Uterus (tissue), 4 donors: ENCODE data around the gene NAA38. TPM values are rescaled to one million over a fixed set of nuclear protein-coding genes. Genes with fewer than 3 reads are reported as not detected.
A peak's percentile ranks its signal among the peaks of the same experiment; 100 is the strongest.

ENCODE experiments used
- DNase-seq, 2 donors: peaks; one replicate each; pipeline ENCODE4 v3.0.0-alpha.2; 2019 to 2020
- H3K27ac ChIP-seq, 2 donors: fragments of 200-600 bp; sonication (generic); 1 replicate in 1 of 2; 2 replicates in 1 of 2; pipeline ENCODE4 v1.5.1; 2016 to 2018
- H3K27me3 ChIP-seq, 2 donors: fragments of 200-600 bp; sonication (generic); one replicate each; pipeline ENCODE4 v1.5.1; 2018 to 2019; ENCODE audit warnings: control low read depth in 1 of 2
- H3K36me3 ChIP-seq, 2 donors: fragments of 200-600 bp; sonication (generic); one replicate each; pipeline ENCODE4 v1.5.1; 2019; ENCODE audit warnings: control low read depth in 1 of 2
- H3K4me1 ChIP-seq, 2 donors: fragments of 200-600 bp; sonication (generic); one replicate each; pipeline ENCODE4 v1.5.1; 2018 to 2019; ENCODE audit warnings: control low read depth in 1 of 2
- H3K4me3 ChIP-seq, 2 donors: fragments of 200-600 bp; sonication (generic); 1 replicate in 1 of 2; 2 replicates in 1 of 2; pipeline ENCODE4 v1.5.1; 2018 to 2019; ENCODE audit warnings: mild to moderate bottlenecking in 1 of 2
- H3K9me3 ChIP-seq, 2 donors: fragments of 200-600 bp; sonication (generic); one replicate each; pipeline ENCODE4 v1.5.1; 2019; ENCODE audit warnings: control low read depth in 1 of 2
- CTCF ChIP-seq, 4 experiments: fragments of 200-600 bp in 2 of 4; fragments of 450-650 bp in 2 of 4; sonication (generic) in 2 of 4; IDR thresholded peaks; one replicate each; pipeline ENCODE4 v1.5.1; 2016 to 2019; ENCODE audit warnings: antibody characterized with exemption in 4 of 4, mild to moderate bottlenecking in 2 of 4, moderate library complexity in 1 of 4
- POLR2A ChIP-seq, 2 donors: fragments of 450-650 bp; IDR thresholded peaks; one replicate each; pipeline ENCODE4 v1.6.1; 2016; ENCODE audit warnings: antibody characterized with exemption in 2 of 2, mild to moderate bottlenecking in 1 of 2, moderate library complexity in 1 of 2
- intact Hi-C: fragments of 100-400 bp; cut with DNase I; formaldehyde crosslinking; loops from one replicate; pipeline ENCODE4 v1.15.1; 2023; ENCODE audit warnings: low total_unique reads
- total RNA-seq, 4 donors: library from RNA; depleted of rRNA in 3 of 4; stranded (reverse); fragments of >200 nt in 3 of 4; gene quantifications; one replicate each; pipeline versions ENCODE4 v1.1.0 to v1.2.4, GENCODE V29; 2014 to 2023
- donor health status: DM: yes; HTN: yes; CAD: no.

The NAA38 gene
- total RNA-seq, 4 donors from 2014 or later: 3.6 to 94.7 (median 48.1) TPM

GRCh38 chr17:7838090-7839075 lies 19.0 kb downstream of the NAA38 start:
- H3K4me1 ChIP-seq: peaks cover 8 to 10% of the 10 kb centered on the region in 2 donors
- TF ChIP-seq CTCF (IDR thresholded peaks at IDR 0.05) (no peak), POLR2A (IDR thresholded peaks at IDR 0.05) (no peak)
- H3K9me3 ChIP-seq: no peaks in the 10 kb centered on the region
- no peaks in the 10 kb centered on the region for H3K27me3 ChIP-seq
- H3K27ac ChIP-seq: peak overlapping the region; percentile 93 to 98
- peak overlapping the region in 1 of 2 donors; percentile 61 for H3K4me3 ChIP-seq
- intact Hi-C loops: no loop called here
- no peaks in the 10 kb centered on the region for H3K36me3 ChIP-seq
- peak in 1 of 2 donors; percentile 48 for DNase-seq

DNA sequence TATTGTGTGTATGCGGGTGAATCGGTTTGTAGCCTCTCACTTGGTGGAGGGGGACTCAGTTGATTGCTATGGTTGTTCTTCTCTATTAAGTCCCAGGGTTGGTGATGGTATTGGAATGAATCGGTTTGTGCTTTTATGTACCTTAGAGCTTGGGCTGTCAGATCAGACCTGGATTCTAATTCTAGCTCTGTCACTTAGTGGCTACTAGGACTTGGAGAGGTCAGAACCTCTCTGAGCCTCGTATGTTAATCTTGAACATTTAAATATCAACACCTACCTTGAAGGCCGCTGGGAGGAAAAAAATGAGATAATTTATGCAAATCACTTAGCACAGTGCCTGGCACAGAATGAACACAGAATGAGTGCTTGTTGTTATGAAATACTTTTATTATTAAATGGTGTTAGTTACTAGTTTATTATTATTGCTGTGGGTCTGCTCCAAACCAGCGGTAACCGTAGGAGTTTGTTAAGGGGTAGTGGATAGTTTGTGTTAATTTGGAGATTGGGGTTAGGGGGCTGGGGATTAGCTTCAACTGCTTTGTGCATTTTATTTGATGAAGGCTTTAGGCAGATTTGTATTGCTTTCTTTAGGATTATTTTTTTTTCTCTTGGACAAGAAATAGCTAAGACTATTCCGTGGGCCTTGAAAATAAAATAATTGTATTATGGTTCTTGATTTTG lies 19.8 kb downstream of the NAA38 start:
- no peak for TF ChIP-seq POLR2A (IDR thresholded peaks at IDR 0.05)
- no peak for TF ChIP-seq CTCF (IDR thresholded peaks at IDR 0.05)
- no peaks in the 10 kb centered on the region for H3K9me3 ChIP-seq
- peak overlapping the region; percentile 93 to 98 for H3K27ac ChIP-seq
- H3K4me3 ChIP-seq: peak overlapping the region in 1 of 2 donors; percentile 61
- intact Hi-C loops: no loop called here
- no peak for DNase-seq
- no peaks in the 10 kb centered on the region for H3K36me3 ChIP-seq
- no peaks in the 10 kb centered on the region for H3K27me3 ChIP-seq
- peaks cover 8 to 10% of the 10 kb centered on the region in 2 donors for H3K4me1 ChIP-seq

DNA sequence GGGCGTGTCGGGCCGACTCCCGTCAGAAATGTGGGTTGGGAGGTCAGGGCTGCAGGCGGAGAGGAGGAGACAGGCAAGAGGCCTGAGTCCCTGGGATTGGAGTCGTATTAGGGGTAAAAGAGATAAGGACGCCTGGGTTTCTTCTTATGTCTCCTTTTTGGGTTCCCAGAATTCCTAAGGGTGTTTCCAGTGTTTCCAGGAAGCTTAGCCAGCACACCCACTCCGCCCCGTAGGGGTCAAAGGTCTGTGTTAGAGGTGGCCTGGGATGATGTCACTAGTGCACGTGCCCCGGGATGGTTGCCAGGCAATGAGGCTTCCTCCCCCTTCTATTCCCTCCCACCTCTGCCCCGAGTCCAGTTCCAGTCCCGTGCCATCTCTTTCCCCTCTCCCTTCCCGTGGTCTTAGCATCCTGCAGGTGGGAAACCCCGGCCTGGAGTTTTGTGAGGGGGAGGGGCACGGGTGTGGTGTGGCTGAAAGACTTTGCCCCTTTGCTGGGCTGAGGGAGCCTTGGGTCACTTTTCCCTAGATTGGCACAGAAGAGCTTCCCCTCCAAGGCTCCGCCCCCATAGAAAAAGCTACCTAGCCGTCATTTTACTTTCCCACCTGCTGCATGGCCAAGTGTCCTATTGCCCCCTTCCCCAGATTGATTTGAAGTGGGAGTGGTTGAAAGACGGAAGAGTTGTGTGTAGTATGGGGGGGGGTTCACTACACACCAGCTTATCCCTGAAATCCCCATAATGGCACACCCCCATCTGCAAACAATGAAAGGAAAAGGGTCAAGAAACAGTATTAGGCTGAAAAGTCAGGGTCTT lies 20.6 kb downstream of the NAA38 start:
- no peaks in the 10 kb centered on the region for H3K9me3 ChIP-seq
- H3K4me1 ChIP-seq: peaks cover 8 to 10% of the 10 kb centered on the region in 2 donors
- H3K4me3 ChIP-seq: peak overlapping the region; percentile 61 to 76
- DNase-seq: peak; percentile 95 to 96
- intact Hi-C loops: no loop called here
- peak overlapping the region; percentile 93 to 98 for H3K27ac ChIP-seq
- no peaks in the 10 kb centered on the region for H3K27me3 ChIP-seq
- H3K36me3 ChIP-seq: no peaks in the 10 kb centered on the region
- TF ChIP-seq CTCF (IDR thresholded peaks at IDR 0.05) (peak in 2 of 4 experiments; percentile 23 to 52), POLR2A (IDR thresholded peaks at IDR 0.05) (peak in 1 of 2 donors; percentile 68)

DNA sequence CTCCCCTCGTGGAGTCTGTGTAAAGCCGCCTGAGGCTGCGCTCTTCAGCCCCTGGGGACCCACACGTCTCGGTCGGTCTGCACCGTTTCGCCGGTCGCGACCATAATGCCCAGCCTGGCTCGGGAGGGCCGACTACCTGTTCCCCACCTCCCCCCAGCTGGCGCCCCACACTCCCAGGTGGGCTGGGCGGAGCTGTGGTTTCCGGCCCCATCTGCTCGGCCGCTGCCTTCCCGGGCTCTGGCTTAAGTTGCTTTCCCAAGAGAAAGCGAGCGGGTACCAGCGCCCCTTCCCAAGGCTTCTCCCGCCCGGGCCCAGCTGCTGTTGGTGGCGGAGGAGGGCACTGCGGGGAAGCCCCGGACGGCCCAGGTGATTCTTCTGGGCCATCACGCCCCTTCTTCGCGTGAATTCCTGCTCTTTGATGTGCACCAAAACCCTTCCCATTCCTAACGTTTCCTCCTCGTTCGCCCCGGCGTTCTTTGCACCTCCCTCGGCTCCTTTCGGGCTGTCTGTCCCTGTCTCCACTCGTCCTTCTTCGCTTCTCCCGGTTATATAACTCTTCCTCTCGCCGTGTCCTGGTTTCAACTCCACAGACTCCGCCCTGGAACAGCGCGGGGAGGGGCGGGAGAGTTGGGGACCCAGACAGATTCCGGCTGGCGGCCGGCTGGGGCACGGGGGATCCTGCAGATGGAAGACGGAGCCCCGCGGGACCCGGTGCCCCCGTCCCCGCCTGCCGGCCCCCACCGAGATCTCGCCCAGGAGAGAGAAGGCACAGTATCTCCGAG lies 21.4 kb downstream of the NAA38 start:
- DNase-seq: peak in 1 of 2 donors; percentile 79
- peaks cover 8 to 10% of the 10 kb centered on the region in 2 donors for H3K4me1 ChIP-seq
- TF ChIP-seq CTCF (IDR thresholded peaks at IDR 0.05): peak in 1 of 4 experiments; percentile 2
- peak in 1 of 2 donors; percentile 44 for TF ChIP-seq POLR2A (IDR thresholded peaks at IDR 0.05)

More for the DNA sequence above, 21.4 kb downstream of the NAA38 start:
- no peaks in the 10 kb centered on the region for H3K36me3 ChIP-seq
- H3K9me3 ChIP-seq: no peaks in the 10 kb centered on the region
- intact Hi-C loops: no loop called here
- no peaks in the 10 kb centered on the region for H3K27me3 ChIP-seq
- H3K4me3 ChIP-seq: peak overlapping the region; percentile 61 to 76
- peak overlapping the region; percentile 93 to 98 for H3K27ac ChIP-seq
